Stimulated activated CD4-positive, alpha-beta T cell treated with anti-CD3 and anti-CD28 coated beads, Interleukin-4, amount 100 ng/mL, for 48 hours (primary cell): Measurements from ENCODE around the gene NEK6.

ENCODE experiments used
- DNase-seq, 2 donors: peaks; one replicate each; pipeline ENCODE4 v3.0.0-alpha.2; 2020; ENCODE audit warnings: low read depth in 2 of 2

NEK6 gene

GRCh38 chr9:124261736-124262648 lies 4.2 kb downstream of the NEK6 start:
- no peak for DNase-seq

GRCh38 chr9:124262649-124262972 lies 4.9 kb downstream of the NEK6 start:
- DNase-seq = no peak

DNA sequence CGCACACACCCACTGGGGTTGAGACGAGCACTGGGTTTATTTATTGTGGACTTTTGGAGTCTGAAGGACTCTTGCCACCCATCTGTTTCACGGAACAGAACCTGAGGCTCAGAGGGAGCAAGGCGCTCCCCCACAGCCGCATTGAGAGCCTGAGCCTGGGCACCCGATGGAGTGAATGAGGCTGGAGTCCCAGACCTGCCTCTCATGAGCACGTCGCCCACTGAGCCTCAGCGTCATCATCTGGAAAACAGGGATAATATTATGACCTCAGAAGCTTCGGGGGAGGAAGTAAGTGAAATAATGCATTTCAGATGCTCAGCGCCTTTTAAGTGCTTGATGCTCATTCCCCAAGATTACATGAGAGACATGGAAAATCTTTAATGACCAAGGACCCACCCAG lies 5.5 kb downstream of the NEK6 start:
- no peak for DNase-seq

DNA sequence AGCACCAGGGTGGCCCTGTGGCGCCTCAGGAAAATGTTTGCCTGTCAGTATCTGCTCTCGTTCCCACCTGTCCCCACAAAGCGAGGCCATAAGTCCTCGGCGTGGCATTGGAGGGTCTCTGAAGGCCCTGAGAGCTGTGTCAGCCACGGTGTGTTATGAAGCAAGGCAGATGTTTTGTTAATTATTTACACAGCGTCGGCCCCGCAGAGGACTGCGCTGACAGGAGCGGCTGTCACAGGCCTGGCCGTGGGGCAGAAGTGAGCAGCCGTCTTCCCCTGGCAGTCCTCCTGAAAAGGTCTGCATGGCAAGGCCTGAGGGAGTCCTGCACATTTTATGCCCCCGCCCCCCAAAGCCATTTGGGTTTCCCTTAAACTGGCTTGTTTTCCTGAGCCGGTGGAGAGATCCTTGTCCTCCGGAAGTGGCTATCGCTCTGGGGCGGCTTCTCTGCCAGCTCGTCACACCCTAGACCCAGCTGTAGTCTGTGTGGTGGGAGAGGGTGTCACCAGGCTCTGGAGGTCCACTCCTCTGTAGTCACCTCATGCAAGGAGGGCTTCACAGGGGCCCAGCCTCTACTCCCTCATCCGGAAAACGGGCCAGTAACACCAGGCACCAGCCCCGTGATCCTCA lies 6.2 kb downstream of the NEK6 start:
- DNase-seq = no peak

GRCh38 chr9:124264823-124265233 lies 7.1 kb downstream of the NEK6 start:
- DNase-seq = no peak

- DNase-seq = no peak
These were observed 7.8 kb downstream of the NEK6 start for GRCh38 chr9:124265551-124265950.

- DNase-seq = no peak
These were observed 8.5 kb downstream of the NEK6 start for GRCh38 chr9:124266139-124266825.

GRCh38 chr9:124266826-124267201 lies 9.1 kb downstream of the NEK6 start:
- no peak for DNase-seq

- DNase-seq = no peak
These were observed 9.6 kb downstream of the NEK6 start for GRCh38 chr9:124267271-124267807.

- DNase-seq = no peak
These were observed 10.5 kb downstream of the NEK6 start for GRCh38 chr9:124268248-124268647.

DNA sequence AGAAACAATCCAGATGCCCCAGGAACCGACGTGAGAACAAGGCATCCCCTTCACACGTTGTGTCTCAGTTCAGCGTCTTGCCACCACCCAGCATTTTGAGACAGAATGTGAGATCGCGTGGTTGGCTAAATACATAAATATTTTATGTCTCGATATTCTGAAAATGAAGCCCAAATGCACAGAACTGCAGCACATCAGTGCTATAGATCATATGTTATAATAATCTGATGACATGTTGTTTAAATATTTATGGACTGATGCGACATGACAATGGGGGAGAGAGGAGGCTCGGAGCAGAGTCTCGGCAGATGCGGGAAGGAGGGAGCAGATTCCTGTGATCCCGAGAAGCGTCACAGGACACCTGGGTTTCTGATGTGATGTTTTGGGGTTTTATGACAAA lies 10.9 kb downstream of the NEK6 start:
- no peak for DNase-seq

- no peak for DNase-seq
These were observed 11.8 kb downstream of the NEK6 start for GRCh38 chr9:124269556-124269955.

- no peak for DNase-seq
These were observed 13.0 kb downstream of the NEK6 start for GRCh38 chr9:124270504-124271335.

GRCh38 chr9:124271660-124272059 lies 13.9 kb downstream of the NEK6 start:
- DNase-seq = no peak

GRCh38 chr9:124272118-124272517 lies 14.4 kb downstream of the NEK6 start:
- DNase-seq = no peak

- DNase-seq = no peak
These were observed 15.2 kb downstream of the NEK6 start for GRCh38 chr9:124272979-124273378.

DNA sequence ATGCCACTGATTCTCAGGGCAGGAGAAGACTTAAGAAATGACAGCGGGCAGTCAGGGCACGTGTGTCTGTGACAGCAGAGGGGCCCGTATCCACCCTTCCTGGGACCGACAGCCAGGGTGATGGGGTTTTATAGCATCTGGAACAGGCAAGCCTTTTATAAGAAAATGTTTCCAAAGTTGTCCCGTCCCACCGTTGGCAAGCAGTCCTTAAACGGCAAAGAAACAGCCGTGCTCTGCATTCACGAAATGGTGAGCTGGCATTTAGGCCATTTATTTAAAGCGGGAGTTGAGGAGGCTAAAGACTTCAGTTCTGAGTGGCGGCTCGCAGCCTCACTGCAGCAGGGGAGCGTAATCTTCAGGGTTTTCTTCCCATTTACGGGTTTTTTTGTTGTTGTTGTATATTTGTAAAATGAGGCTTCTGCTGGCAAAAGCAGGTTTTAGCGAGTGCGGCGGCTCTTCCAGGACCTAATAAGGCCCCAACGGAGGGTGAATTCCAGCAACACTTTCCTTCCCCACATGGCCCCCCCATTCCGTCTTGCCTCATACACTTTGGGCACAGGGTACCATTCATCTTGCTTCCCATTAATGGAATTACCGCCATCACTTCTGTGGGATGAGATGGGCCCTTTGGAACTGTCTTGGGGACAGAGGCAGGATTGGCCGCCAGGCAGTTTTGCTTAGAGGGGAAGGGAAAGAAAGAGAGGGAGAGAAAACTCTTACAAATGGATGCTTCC lies 15.8 kb downstream of the NEK6 start:
- DNase-seq = no peak

GRCh38 chr9:124274226-124274625 lies 16.5 kb downstream of the NEK6 start:
- no peak for DNase-seq

DNA sequence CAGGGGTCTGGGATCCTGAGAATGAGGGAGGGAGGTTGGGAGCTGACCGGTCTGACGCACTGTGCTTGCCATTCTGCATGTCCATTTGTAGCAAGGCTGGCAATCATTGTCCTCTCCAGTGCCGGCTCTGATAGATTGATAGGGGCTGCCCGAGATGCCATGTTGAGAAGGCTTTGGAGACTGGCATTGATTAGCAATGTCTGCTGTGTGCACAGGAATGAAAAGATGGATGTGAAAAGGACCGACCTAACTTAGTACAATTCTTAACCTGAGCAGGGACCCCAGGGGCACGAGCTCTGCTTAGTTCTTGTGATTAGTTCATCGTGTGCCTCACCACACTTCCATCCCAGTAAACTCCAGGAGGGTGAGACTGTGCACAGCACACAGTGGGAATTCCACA lies 17.0 kb downstream of the NEK6 start:
- DNase-seq = no peak

DNA sequence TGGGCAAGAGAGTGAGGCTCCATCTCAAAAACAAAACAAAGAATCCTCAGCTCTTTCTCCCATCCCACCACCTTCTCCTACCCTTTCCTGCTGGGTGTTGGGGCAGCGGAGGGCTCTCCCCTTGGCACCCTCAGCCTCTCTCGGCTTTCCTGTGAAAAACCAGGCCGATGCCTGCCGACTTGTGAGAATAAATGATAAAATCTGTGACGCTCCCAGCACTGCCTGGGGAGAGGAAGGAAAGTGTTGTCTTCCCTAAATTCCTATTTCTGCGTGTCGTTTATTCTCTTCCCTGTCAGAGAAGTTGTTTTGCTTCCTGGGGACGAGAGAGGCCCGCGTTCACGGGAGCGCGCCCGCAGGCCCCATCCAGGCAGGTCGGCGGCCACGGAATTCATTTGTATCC lies 19.7 kb downstream of the NEK6 start:
- no peak for DNase-seq

- no peak for DNase-seq
These were observed 20.3 kb downstream of the NEK6 start for GRCh38 chr9:124278054-124278540.
